A549 (cell line): Measurements from ENCODE around the gene ACKR1. TPM values are rescaled to one million over a fixed set of nuclear protein-coding genes. Genes with fewer than 3 reads are reported as not detected.

ENCODE experiments used
- ATAC-seq, 2 experiments: fragments of 200-7000 bp in 1 of 2; fragments of >200 bp in 1 of 2; cut with Nextera tagmentation in 1 of 2; cut with Tn5 transposase in 1 of 2; 3 replicates each; pipeline versions ENCODE4 v1.8.0 to v1.9.1; 2018 to 2020; ENCODE audit warnings: mild to moderate bottlenecking in 1 of 2, moderate library complexity in 1 of 2
- CTCF ChIA-PET: fragments of 300-600 bp; sonication (Branson Sonifier 250); formaldehyde crosslinking; extraction: SDS; loops from one replicate; lab custom pipeline; 2021; ENCODE audit warnings: antibody characterized with exemption, inconsistent platforms; lab: Yijun Ruan, JAX
- POLR2A ChIA-PET: fragments of 350-600 bp; formaldehyde crosslinking; extraction: SDS; loops from one replicate; lab custom pipeline; 2021; ENCODE audit warnings: antibody characterized with exemption, inconsistent platforms; lab: Yijun Ruan, JAX
- DNase-seq, 2 experiments: peaks; one replicate each; pipeline versions ENCODE4 v3.0.0 to v3.0.0-alpha.2; 2011 to 2016; ENCODE audit warnings: low read depth in 1 of 2, low spot score in 1 of 2
- FAIRE-seq: peaks from 2 replicates; lab custom pipeline; 2011; peaks lifted over from hg19 to GRCh38; lab: Jason Lieb, UNC
- H3K27ac ChIP-seq, 2 experiments: fragments of >200 bp; sonication (Bioruptor Twin); formaldehyde crosslinking; 3 replicates each; pipeline ENCODE4 v1.5.1; 2016 to 2017
- H3K4me1 ChIP-seq: fragments of >200 bp; sonication (Bioruptor Twin); formaldehyde crosslinking; 3 replicates; pipeline ENCODE4 v1.6.1; 2016
- H3K4me2 ChIP-seq: fragments of >200 bp; sonication (Bioruptor Twin); formaldehyde crosslinking; 3 replicates; pipeline ENCODE4 v1.6.1; 2016
- H3K4me3 ChIP-seq: fragments of >200 bp; sonication (Bioruptor Twin); formaldehyde crosslinking; 3 replicates; pipeline ENCODE4 v1.5.1; 2016
- H3K9me3 ChIP-seq: fragments of >200 bp; sonication (Bioruptor Twin); formaldehyde crosslinking; 3 replicates; pipeline ENCODE4 v1.6.1; 2016
- BHLHE40 ChIP-seq: IDR thresholded peaks from 2 replicates; pipeline ENCODE4 v1.6.1; 2012; ENCODE audit warnings: low read depth, low read length, inconsistent platforms
- CTCF ChIP-seq: fragments of >200 bp; sonication (Bioruptor Twin); formaldehyde crosslinking; IDR thresholded peaks from 3 replicates; pipeline ENCODE4 v1.5.1; 2016
- EP300 ChIP-seq, 2 experiments: fragments of >200 bp; sonication (Bioruptor Twin); formaldehyde crosslinking; IDR thresholded peaks; 2 replicates in 1 of 2; 3 replicates in 1 of 2; pipeline ENCODE4 v1.6.1; 2016 to 2017
- ESRRA ChIP-seq: fragments of 150-350 bp; IDR thresholded peaks from 2 replicates; pipeline ENCODE4 v1.6.1; 2014; ENCODE audit warnings: mild to moderate bottlenecking, low read length, borderline replicate concordance
- GATA3 ChIP-seq: IDR thresholded peaks from 2 replicates; pipeline ENCODE4 v1.6.1; 2012; ENCODE audit warnings: borderline replicate concordance
- HDAC2 ChIP-seq: fragments of 200-600 bp; sonication (generic); IDR thresholded peaks from 2 replicates; pipeline ENCODE4 v1.6.1; 2016
- JUN ChIP-seq, 2 experiments: fragments of >200 bp; sonication (Bioruptor Twin); formaldehyde crosslinking; IDR thresholded peaks; 2 replicates in 1 of 2; 3 replicates in 1 of 2; pipeline ENCODE4 v1.6.1; 2016 to 2017
- KDM5A ChIP-seq: fragments of 200-600 bp; sonication (generic); IDR thresholded peaks from 2 replicates; pipeline ENCODE4 v1.6.1; 2016; ENCODE audit warnings: antibody characterized with exemption, mild to moderate bottlenecking
- MAX ChIP-seq: IDR thresholded peaks from 2 replicates; pipeline ENCODE4 v1.6.1; 2012
- POLR2A ChIP-seq: IDR thresholded peaks from 2 replicates; pipeline ENCODE4 v1.6.1; 2012; ENCODE audit warnings: mild to moderate bottlenecking, low read length
- RARB ChIP-seq: fragments of 250-450 bp; sonication (Bioruptor Pico); IDR thresholded peaks from 2 replicates; pipeline ENCODE4 v1.8.0; 2021; ENCODE audit warnings: mild to moderate bottlenecking, moderate library complexity
- REST ChIP-seq: fragments of 200-600 bp; sonication (generic); IDR thresholded peaks from 2 replicates; pipeline ENCODE4 v1.6.1; 2016; ENCODE audit warnings: antibody characterized with exemption, mild to moderate bottlenecking, moderate library complexity
- SREBF2 ChIP-seq: fragments of 450-650 bp; IDR thresholded peaks from 2 replicates; pipeline ENCODE4 v1.6.1; 2014; ENCODE audit warnings: mild to moderate bottlenecking, moderate library complexity
- TFCP2L1 ChIP-seq: fragments of 250-450 bp; sonication (Bioruptor Pico); IDR thresholded peaks from 2 replicates; pipeline ENCODE4 v1.5.0; 2021; ENCODE audit warnings: mild to moderate bottlenecking
- TP53 ChIP-seq: fragments of 250-450 bp; sonication (Bioruptor Pico); IDR thresholded peaks from 2 replicates; pipeline ENCODE4 v1.5.0; 2021; ENCODE audit warnings: mild to moderate bottlenecking, moderate library complexity
- ZC3H11A ChIP-seq: fragments of 450-650 bp; IDR thresholded peaks from 2 replicates; pipeline ENCODE4 v1.6.1; 2014; ENCODE audit warnings: antibody characterized with exemption, mild to moderate bottlenecking
- ZFP36 ChIP-seq: fragments of 450-650 bp; IDR thresholded peaks from 2 replicates; pipeline ENCODE4 v1.6.1; 2014; ENCODE audit warnings: borderline replicate concordance; ENCODE audit not compliant: partially characterized antibody
- ZNF302 ChIP-seq: fragments of 250-450 bp; sonication (Bioruptor Pico); IDR thresholded peaks from 2 replicates; pipeline ENCODE4 v1.9.0; 2021; ENCODE audit warnings: inconsistent platforms, mild to moderate bottlenecking, moderate library complexity
- WGBS: methylation state at CpG from one replicate; pipeline ENCODE4 v1.1.6; 2017; ENCODE audit errors: missing lambda C conversion rate; 5-methylcytosine and 5-hydroxymethylcytosine counted together
- polyA plus RNA-seq, 4 experiments: library from polyadenylated mRNA; depleted of rRNA in 3 of 4; stranded (reverse); fragments of >200 nt; fragmentation: RNase III in 1 of 4; extraction: RNeasy Plus Mini Kit Qiagen cat#74134 plus additional on column Dnase treatment in 1 of 4; gene quantifications; 2 replicates in 3 of 4; 3 replicates in 1 of 4; pipeline ENCODE4 v1.2.3, GENCODE V29; 2011 to 2017

ACKR1 gene
- polyA plus RNA-seq, 2 of the 4 experiments (the other 2 are of a cell fraction) = not detected

GRCh38 chr1:159229260-159229885 lies 24.7 kb downstream of the ACKR1 start:
- ChIA-PET CTCF (interaction anchor here (1.2 to 17.8 kb wide), 3 partner anchors 10 to 31 kb away, joined by 3 to 148 read pairs (median 6); no protein-coding TSS in a partner anchor), POLR2A (no interaction called here)
- H3K27ac ChIP-seq = peak overlapping the region; percentile 29 to 64; a peak in 4 of 6 replicates
- TF ChIP-seq ZC3H11A (no peak), CTCF (no peak), KDM5A (no peak), RARB (CRISPR knock-in tag) (no peak), ZFP36 (no peak), JUN (IDR thresholded peaks at IDR 0.05) (no peak), ZNF302 (no peak), BHLHE40 (no peak), SREBF2 (no peak), HDAC2 (no peak), TP53 (CRISPR knock-in tag) (no peak), ESRRA (no peak), TFCP2L1 (CRISPR knock-in tag) (no peak), POLR2A (no peak)
- H3K9me3 ChIP-seq = no peaks in the 10 kb centered on the region
- H3K4me1 ChIP-seq = peaks cover 23% of the 10 kb centered on the region
- ATAC-seq (peak in 1 of 2 experiments; percentile 35; a peak in 2 of 6 replicates), DNase-seq (peak in 1 of 2 experiments; percentile 7), FAIRE-seq (no peak)
- H3K4me2 ChIP-seq = peak overlapping the region; percentile 43
- H3K4me3 ChIP-seq = no peak overlapping the region
- 63% methylated on average over 8 of the region's 8 CpGs for WGBS

- POLR2A ChIA-PET = no interaction called here
These were observed 25.2 kb downstream of the ACKR1 start for GRCh38 chr1:159229896-159230295.

More at GRCh38 chr1:159229896-159230295, 25.2 kb downstream of the ACKR1 start:
- Histone ChIP-seq H3K4me2 (peak overlapping the region; percentile 43), H3K4me3 (no peak overlapping the region), H3K9me3 (no peaks in the 10 kb centered on the region), H3K4me1 (peaks cover 23% of the 10 kb centered on the region), H3K27ac (peak overlapping the region in 1 of 2 experiments; percentile 64; a peak in 4 of 6 replicates)
- WGBS = 5% methylated on average over 1 of the region's 1 CpG
- DNase-seq = peak in 1 of 2 experiments; percentile 24
- ATAC-seq = peak in 1 of 2 experiments; percentile 48; a peak in 3 of 6 replicates
- TF ChIP-seq TP53 (CRISPR knock-in tag) = no peak
- no peak for TF ChIP-seq EP300 (IDR thresholded peaks at IDR 0.05)
- peak; percentile 64 for TF ChIP-seq GATA3
- TF ChIP-seq POLR2A = no peak
- TF ChIP-seq MAX = no peak
- TF ChIP-seq REST = no peak
- no peak for TF ChIP-seq KDM5A
- TF ChIP-seq, all 56 proteins: peak for 1
- no peak for FAIRE-seq
- CTCF ChIA-PET = interaction anchor here (1.2 to 17.8 kb wide), 3 partner anchors 10 to 32 kb away, joined by 3 to 148 read pairs (median 6); no protein-coding TSS in a partner anchor
